ENCODE data around the gene XNDC1N.
A peak's percentile ranks its signal among the peaks of the same experiment; 100 is the strongest.
"Not testable (repeated sequence)": the region's sequence is repeated elsewhere in the genome, so short reads cannot be mapped to it uniquely, and the experiment has no call there.

Gene XNDC1N

GRCh38 chr11:71931245-71931602 is 2.8 kb upstream of the XNDC1N start:
- DNase-seq (ENCODE audit: low read depth): no peak

GRCh38 chr11:71930556-71931244 is 2.3 kb upstream of the XNDC1N start:
- DNase-seq (ENCODE audit: low read depth): no peak

- no peak for DNase-seq (ENCODE audit: low read depth)
Measured at GRCh38 chr11:71929491-71929890, 1.1 kb upstream of the XNDC1N start.

GRCh38 chr11:71928737-71929443 is 496 bp upstream of the XNDC1N start, which contains the start of gene RNF121:
Gene RNF121, plus strand, starts transcription at chr11:71929046. Its CDS starts 16 bp downstream, at chr11:71929062.
- peak; percentile 94 for DNase-seq (ENCODE audit: low read depth)

- no peak for DNase-seq (ENCODE audit: low read depth)
Measured at GRCh38 chr11:71917646-71918140, 10.7 kb downstream of the XNDC1N start.

GRCh38 chr11:71914617-71915189 is 13.7 kb downstream of the XNDC1N start:
- DNase-seq (ENCODE audit: low read depth): no peak

- DNase-seq (ENCODE audit: low read depth): no peak
Measured at GRCh38 chr11:71913756-71914526, 14.5 kb downstream of the XNDC1N start.

GRCh38 chr11:71911986-71912340 is 16.4 kb downstream of the XNDC1N start:
- not testable (repeated sequence) for DNase-seq (ENCODE audit: low read depth)

- not testable (repeated sequence) for DNase-seq (ENCODE audit: low read depth)
Measured at GRCh38 chr11:71911321-71911985, 16.9 kb downstream of the XNDC1N start.

GRCh38 chr11:71910775-71911174 is 17.6 kb downstream of the XNDC1N start:
- DNase-seq (ENCODE audit: low read depth): not testable (repeated sequence)

- DNase-seq (ENCODE audit: low read depth): no peak
Measured at GRCh38 chr11:71908218-71908617, 20.2 kb downstream of the XNDC1N start.

GRCh38 chr11:71901137-71901536 is 27.3 kb downstream of the XNDC1N start:
- DNase-seq (ENCODE audit: low read depth): not testable (repeated sequence)

GRCh38 chr11:71895961-71896360 is 32.4 kb downstream of the XNDC1N start:
- no peak for DNase-seq (ENCODE audit: low read depth)

GRCh38 chr11:71889181-71889872 is 39.1 kb downstream of the XNDC1N start:
- not testable (repeated sequence) for DNase-seq (ENCODE audit: low read depth)

GRCh38 chr11:71888335-71889010 is 39.9 kb downstream of the XNDC1N start:
- not testable (repeated sequence) for DNase-seq (ENCODE audit: low read depth)

GRCh38 chr11:71885806-71886205 is 42.6 kb downstream of the XNDC1N start:
- DNase-seq (ENCODE audit: low read depth): not testable (repeated sequence)
